GM15510 (cell line): ENCODE data around the gene FAM118A.

Experiments
- POLR2A ChIP-seq: IDR thresholded peaks from 3 replicates; pipeline ENCODE4 v1.6.1; 2011; ENCODE audit warnings: borderline replicate concordance; ENCODE audit not compliant: insufficient read length; ENCODE audit errors: extremely low read depth

Gene FAM118A

GRCh38 chr22:45330548-45330947, 20.8 kb downstream of the FAM118A start:
- no peak for TF ChIP-seq POLR2A

GRCh38 chr22:45331486-45331885, 21.8 kb downstream of the FAM118A start:
- TF ChIP-seq POLR2A = no peak

GRCh38 chr22:45332001-45332400, 22.3 kb downstream of the FAM118A start:
- TF ChIP-seq POLR2A = no peak

- no peak for TF ChIP-seq POLR2A
These were observed 24.3 kb downstream of the FAM118A start for GRCh38 chr22:45334068-45334467.

- no peak for TF ChIP-seq POLR2A
These were observed 24.8 kb downstream of the FAM118A start for GRCh38 chr22:45334528-45334927.

- no peak for TF ChIP-seq POLR2A
These were observed 25.5 kb downstream of the FAM118A start for GRCh38 chr22:45335021-45335818.

GRCh38 chr22:45335854-45336522, 26.3 kb downstream of the FAM118A start:
- no peak for TF ChIP-seq POLR2A

GRCh38 chr22:45336971-45337431, 27.3 kb downstream of the FAM118A start:
- TF ChIP-seq POLR2A = no peak

- no peak for TF ChIP-seq POLR2A
These were observed 27.8 kb downstream of the FAM118A start for GRCh38 chr22:45337536-45337935.

GRCh38 chr22:45338795-45339194, 29.1 kb downstream of the FAM118A start:
- no peak for TF ChIP-seq POLR2A

GRCh38 chr22:45340323-45340722, 30.6 kb downstream of the FAM118A start:
- TF ChIP-seq POLR2A = no peak

GRCh38 chr22:45341498-45341897, 31.8 kb downstream of the FAM118A start:
- TF ChIP-seq POLR2A = no peak

- TF ChIP-seq POLR2A = no peak
These were observed 33.4 kb downstream of the FAM118A start for GRCh38 chr22:45343143-45343542.

- no peak for TF ChIP-seq POLR2A
These were observed 34.6 kb downstream of the FAM118A start for GRCh38 chr22:45344334-45344733.

- no peak for TF ChIP-seq POLR2A
These were observed 40.2 kb downstream of the FAM118A start for GRCh38 chr22:45349916-45350315.

- TF ChIP-seq POLR2A = no peak
These were observed 42.2 kb downstream of the FAM118A start for GRCh38 chr22:45351956-45352355.

- TF ChIP-seq POLR2A = no peak
These were observed 44.1 kb downstream of the FAM118A start for GRCh38 chr22:45353786-45354185.

GRCh38 chr22:45357490-45357889, 47.8 kb downstream of the FAM118A start:
- TF ChIP-seq POLR2A = no peak
